Tongue (tissue), 2 donors: ENCODE data around the gene UBE2D4. TPM values are rescaled to one million over a fixed set of nuclear protein-coding genes. Genes with fewer than 3 reads are reported as not detected.
A peak's percentile ranks its signal among the peaks of the same experiment; 100 is the strongest.
"Not testable (repeated sequence)": the region's sequence is repeated elsewhere in the genome, so short reads cannot be mapped to it uniquely, and the experiment has no call there.

Source experiments
- DNase-seq: peaks from one replicate; pipeline ENCODE4 v3.0.0-alpha.2; 2015
- total RNA-seq: library from RNA; depleted of rRNA; stranded (reverse); fragments of >200 nt; gene quantifications from one replicate; pipeline ENCODE4 v1.2.3, GENCODE V29; 2014

The UBE2D4 gene
- total RNA-seq, 1 donor from 2014 or later: 30.4 TPM

DNA sequence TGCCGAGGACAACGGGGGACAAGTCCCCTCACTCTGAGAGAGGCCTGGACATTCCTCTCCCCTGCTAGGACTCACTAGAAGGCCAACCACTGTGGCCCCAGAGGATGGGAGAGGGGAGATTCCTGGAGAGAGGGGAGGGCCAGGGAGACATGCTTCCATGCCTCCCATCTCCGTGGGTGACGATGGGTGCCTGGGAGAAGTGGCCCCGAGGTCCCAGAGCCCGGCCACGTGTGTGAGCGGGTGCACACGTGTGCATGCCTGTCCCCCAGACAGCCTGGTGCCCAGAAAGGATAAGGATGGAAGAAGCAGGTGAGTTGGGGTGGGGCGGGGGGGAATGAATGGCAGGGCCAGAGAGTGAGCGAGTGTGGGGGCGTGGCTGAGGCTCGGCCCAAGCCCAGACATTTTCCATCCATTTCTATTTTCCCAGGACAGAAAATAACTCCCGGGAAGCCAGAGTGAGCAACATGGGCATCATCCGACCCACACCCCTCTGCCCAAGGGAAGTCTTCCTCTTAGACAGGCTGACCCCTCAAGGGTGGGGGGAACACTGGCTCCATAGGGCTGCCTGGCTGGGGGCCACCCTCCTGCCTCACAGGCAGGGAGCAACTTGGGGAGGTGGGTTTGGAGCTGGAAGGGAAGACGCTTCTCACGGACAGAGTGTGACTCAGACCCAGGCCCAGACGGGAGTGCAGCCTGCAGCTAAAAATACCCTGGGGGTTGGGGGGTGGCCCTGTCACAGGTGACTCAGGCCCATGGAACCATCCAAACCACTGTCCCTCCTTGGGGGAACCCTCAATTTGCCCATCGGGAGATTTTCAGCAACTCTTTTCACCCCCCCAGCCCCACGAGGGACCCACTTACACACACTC is 42.2 kb downstream of the UBE2D4 start:
- DNase-seq: not testable (repeated sequence)

GRCh38 chr7:43969586-43969985 is 43.4 kb downstream of the UBE2D4 start:
- DNase-seq: not testable (repeated sequence)

GRCh38 chr7:43970698-43971097 is 44.5 kb downstream of the UBE2D4 start:
- not testable (repeated sequence) for DNase-seq

GRCh38 chr7:43974033-43974573 is 47.9 kb downstream of the UBE2D4 start:
- not testable (repeated sequence) for DNase-seq

GRCh38 chr7:43974725-43975482 is 48.7 kb downstream of the UBE2D4 start:
- DNase-seq: not testable (repeated sequence)

GRCh38 chr7:43977525-43977924 is 51.3 kb downstream of the UBE2D4 start:
- DNase-seq: no peak

- DNase-seq: not testable (repeated sequence)
These were observed 51.9 kb downstream of the UBE2D4 start for GRCh38 chr7:43978102-43978501.

- DNase-seq: not testable (repeated sequence)
These were observed 56.6 kb downstream of the UBE2D4 start for GRCh38 chr7:43982848-43983247.

DNA sequence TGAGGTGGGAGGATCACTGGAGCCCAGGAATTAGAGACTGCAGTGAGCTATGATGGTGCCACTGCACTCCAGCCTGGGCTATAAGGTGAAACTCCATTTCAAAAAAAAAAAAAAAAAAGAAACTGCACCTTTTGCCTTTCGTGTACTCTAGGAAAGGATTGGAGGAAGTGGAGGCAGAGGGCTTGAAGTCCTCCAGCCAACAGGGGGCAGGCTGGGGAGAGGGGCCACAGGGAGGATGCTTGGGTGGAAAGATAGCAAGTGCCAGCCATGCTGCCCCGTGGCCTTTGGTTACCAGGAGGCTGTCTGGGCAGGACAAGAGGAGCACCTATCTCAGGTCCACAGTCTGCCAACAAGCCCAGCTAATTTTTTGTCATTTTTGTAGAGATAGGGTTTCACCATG is 57.5 kb downstream of the UBE2D4 start:
- DNase-seq: not testable (repeated sequence)

DNA sequence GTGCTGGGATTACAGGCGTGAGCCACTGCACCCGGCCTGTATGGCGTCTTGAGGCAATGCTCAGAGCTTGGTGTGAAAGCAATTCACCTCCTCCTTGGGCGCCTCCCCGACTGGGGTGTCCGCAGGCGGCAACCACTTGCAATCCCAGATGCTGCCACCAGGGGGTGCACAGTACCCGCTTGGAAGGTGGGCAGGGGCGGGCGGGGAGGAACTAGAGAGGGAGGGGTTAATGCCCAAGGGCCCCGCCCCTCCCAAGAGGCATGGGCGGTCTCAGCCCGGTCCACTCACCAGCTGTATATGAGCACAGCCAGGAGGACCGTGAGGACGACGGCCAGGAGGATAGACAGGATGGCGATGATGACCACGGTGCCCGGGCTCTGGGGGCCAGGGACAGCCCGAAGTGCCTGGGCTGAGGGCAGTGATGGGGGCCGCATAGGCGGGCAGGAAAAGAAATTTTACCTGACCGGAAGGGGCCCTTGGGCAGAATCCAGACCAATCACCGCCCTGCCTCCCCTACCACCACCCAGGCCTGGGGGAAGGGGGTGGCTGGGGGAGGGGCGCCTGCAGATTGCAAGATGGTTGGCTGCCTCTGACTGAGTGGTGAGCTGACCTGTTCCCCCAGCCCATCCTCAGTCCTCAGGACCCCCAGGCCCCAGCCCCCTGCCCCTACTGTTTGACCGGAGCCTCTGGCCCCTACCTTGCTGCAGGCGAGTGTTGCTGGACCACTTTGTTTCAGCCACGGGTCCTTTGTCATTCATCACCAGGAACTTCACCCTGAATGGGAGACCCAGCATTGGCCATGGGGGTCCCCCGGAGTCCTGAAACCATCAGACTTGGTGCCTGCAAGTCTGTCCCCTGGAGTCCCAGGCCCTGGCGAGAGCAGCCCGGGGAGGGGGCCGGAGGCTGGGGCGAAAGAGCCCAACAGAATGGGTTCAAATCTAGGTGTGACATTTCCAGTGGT is 59.9 kb downstream of the UBE2D4 start:
- DNase-seq: peak; percentile 64

- DNase-seq: not testable (repeated sequence)
These were observed 61.2 kb downstream of the UBE2D4 start for GRCh38 chr7:43987476-43987875.

- peak; percentile 65 for DNase-seq
These were observed 63.9 kb downstream of the UBE2D4 start for GRCh38 chr7:43990011-43990585.

- not testable (repeated sequence) for DNase-seq
These were observed 64.6 kb downstream of the UBE2D4 start for GRCh38 chr7:43990829-43991228.

DNA sequence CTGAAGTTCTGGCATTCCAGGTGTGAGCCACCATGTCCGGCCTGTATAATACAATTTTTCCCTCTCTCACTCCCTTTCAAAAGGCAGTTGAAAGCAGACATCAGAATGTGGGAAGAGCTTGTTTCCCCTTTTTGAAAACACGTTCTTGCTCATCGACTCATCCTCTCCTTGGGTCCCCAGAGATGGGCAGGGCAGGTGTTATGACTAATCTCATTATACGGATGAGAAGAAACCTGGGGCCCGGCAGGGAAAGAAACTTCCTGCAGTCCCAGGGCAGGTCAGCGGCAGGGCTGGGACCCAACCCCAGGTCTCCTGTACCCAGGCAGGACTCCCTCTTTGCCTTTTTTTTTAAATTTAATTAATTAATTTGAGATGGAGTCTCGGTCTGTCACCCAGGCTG is 66.7 kb downstream of the UBE2D4 start:
- DNase-seq: not testable (repeated sequence)

DNA sequence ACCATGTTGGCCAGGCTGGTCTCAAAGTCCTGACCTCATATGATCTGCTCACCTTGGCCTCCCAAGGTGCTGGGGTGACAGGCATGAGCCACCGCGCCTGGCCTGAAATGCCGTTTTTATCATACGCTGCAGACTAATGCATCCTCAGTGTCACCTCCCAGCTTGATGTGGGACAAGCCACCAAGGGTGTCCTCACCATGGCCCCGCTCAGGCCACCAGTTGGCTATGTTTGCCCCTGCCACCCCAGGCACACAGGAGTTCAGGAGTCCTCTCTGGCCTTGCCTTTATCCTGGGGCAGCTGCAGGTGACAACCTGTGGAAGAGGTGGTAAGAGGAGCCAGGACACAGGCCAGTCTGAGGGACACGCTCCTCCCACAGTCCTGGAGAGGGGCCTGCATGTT is 68.4 kb downstream of the UBE2D4 start:
- not testable (repeated sequence) for DNase-seq

GRCh38 chr7:43997532-43997931 is 71.3 kb downstream of the UBE2D4 start, which contains the start of gene SPDYE1:
Gene SPDYE1, plus strand, starts transcription at chr7:43997897. Its CDS starts 2,053 bp downstream, at chr7:43999950.
- DNase-seq: not testable (repeated sequence)

Other genes with a start within 250 kb of the UBE2D4 start
- gene COA1, start 196.9 kb upstream of the UBE2D4 start, total RNA-seq: 53.2 TPM
- 25.0 TPM for gene BLVRA, start 167.8 kb upstream of the UBE2D4 start, total RNA-seq
- gene MRPS24, start 56.9 kb upstream of the UBE2D4 start, total RNA-seq: 47.5 TPM
- 32.5 TPM for gene URGCP, start 19.8 kb upstream of the UBE2D4 start, total RNA-seq
- gene SPDYE1, start 71.5 kb downstream of the UBE2D4 start, total RNA-seq: not detected
- gene DBNL, start 118.3 kb downstream of the UBE2D4 start, total RNA-seq: 75.1 TPM
- gene PGAM2, start 139.1 kb downstream of the UBE2D4 start, total RNA-seq: 433 TPM
- gene POLM, start 156.1 kb downstream of the UBE2D4 start, total RNA-seq: 37.6 TPM
- gene AEBP1, start 177.9 kb downstream of the UBE2D4 start, total RNA-seq: 51.1 TPM
- 62.7 TPM for gene POLD2, start 197.1 kb downstream of the UBE2D4 start, total RNA-seq
- gene MYL7, start 214.9 kb downstream of the UBE2D4 start, total RNA-seq: not detected